Body of pancreas (tissue), 4 donors: ENCODE data around the gene DPH2. TPM values are rescaled to one million over a fixed set of nuclear protein-coding genes. Genes with fewer than 3 reads are reported as not detected.

Source experiments
- ATAC-seq: fragments of 150-250 bp; one replicate; pipeline ENCODE4 v1.9.1; 2016
- DNase-seq, 4 donors: peaks; one replicate each; pipeline ENCODE4 v3.0.0-alpha.2; 2019
- H3K27ac ChIP-seq, 4 donors: fragments of 200-600 bp; sonication (generic); 1 replicate in 3 of 4; 2 replicates in 1 of 4; pipeline versions ENCODE4 v1.5.1 to v1.6.1; 2016 to 2019; ENCODE audit warnings: mild to moderate bottlenecking in 1 of 4, mixed read lengths in 1 of 4, moderate library complexity in 1 of 4
- H3K27me3 ChIP-seq, 2 donors: fragments of 200-600 bp; sonication (generic); one replicate each; pipeline ENCODE4 v1.6.0; 2016; ENCODE audit warnings: mild to moderate bottlenecking in 1 of 2
- H3K36me3 ChIP-seq, 2 donors: fragments of 200-600 bp; sonication (generic); replicated peaks in 1 of 2; 2 replicates each; pipeline ENCODE4 v1.5.1; 2016; ENCODE audit warnings: low read depth in 2 of 2; ENCODE audit not compliant: insufficient read depth in 1 of 2
- H3K4me1 ChIP-seq: fragments of 200-600 bp; sonication (generic); one replicate; pipeline ENCODE4 v1.6.0; 2016
- H3K4me3 ChIP-seq, 2 donors: fragments of 200-600 bp; sonication (generic); 1 replicate in 1 of 2; 2 replicates in 1 of 2; pipeline ENCODE4 v1.5.1; 2016 to 2019
- H3K9me3 ChIP-seq, 3 donors: fragments of 200-600 bp; sonication (generic); 1 replicate in 2 of 3; 2 replicates in 1 of 3; pipeline ENCODE4 v1.5.1; 2016
- POLR2A ChIP-seq, 3 donors: fragments of 450-650 bp; IDR thresholded peaks; one replicate each; pipeline ENCODE4 v1.6.1; 2016; ENCODE audit warnings: antibody characterized with exemption in 3 of 3, mild to moderate bottlenecking in 2 of 3
- WGBS, 2 donors: methylation state at CpG; one replicate each; pipeline ENCODE4 v1.1.5; 2017; 5-methylcytosine and 5-hydroxymethylcytosine counted together
- intact Hi-C: fragments of 100-400 bp; cut with DNase I; formaldehyde crosslinking; loops from one replicate; pipeline ENCODE4 v1.15.1; 2023
- total RNA-seq, 2 donors: library from RNA; depleted of rRNA; stranded (reverse); fragments of >200 nt; gene quantifications; one replicate each; pipeline ENCODE4 v1.1.0, GENCODE V29; 2016
- TF ChIP-seq, protein P1 (sequence below), 7 experiments: fragments of 450-650 bp in 4 of 7; fragments of 200-600 bp in 3 of 7; sonication (generic) in 3 of 7; IDR thresholded peaks; one replicate each; pipeline ENCODE4 v1.5.1; 2016 to 2019; ENCODE audit warnings: antibody characterized with exemption in 7 of 7

Gene DPH2
- total RNA-seq, 2 donors from 2014 or later: 25.4 to 35.3 TPM

- Histone ChIP-seq H3K36me3 (no peaks in the 10 kb centered on the region), H3K27ac (no peak overlapping the region), H3K27me3 (no peaks in the 10 kb centered on the region), H3K4me3 (no peak overlapping the region), H3K4me1 (no peaks in the 10 kb centered on the region), H3K9me3 (no peaks in the 10 kb centered on the region)
- 88 to 92% methylated on average over 9 of the region's 9 CpGs for WGBS, 2 donors
- ATAC-seq (no peak), DNase-seq (no peak)
- TF ChIP-seq, protein P1, sequence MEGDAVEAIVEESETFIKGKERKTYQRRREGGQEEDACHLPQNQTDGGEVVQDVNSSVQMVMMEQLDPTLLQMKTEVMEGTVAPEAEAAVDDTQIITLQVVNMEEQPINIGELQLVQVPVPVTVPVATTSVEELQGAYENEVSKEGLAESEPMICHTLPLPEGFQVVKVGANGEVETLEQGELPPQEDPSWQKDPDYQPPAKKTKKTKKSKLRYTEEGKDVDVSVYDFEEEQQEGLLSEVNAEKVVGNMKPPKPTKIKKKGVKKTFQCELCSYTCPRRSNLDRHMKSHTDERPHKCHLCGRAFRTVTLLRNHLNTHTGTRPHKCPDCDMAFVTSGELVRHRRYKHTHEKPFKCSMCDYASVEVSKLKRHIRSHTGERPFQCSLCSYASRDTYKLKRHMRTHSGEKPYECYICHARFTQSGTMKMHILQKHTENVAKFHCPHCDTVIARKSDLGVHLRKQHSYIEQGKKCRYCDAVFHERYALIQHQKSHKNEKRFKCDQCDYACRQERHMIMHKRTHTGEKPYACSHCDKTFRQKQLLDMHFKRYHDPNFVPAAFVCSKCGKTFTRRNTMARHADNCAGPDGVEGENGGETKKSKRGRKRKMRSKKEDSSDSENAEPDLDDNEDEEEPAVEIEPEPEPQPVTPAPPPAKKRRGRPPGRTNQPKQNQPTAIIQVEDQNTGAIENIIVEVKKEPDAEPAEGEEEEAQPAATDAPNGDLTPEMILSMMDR (IDR thresholded peaks at IDR 0.05): no peak
- intact Hi-C loops: no loop called here
Observed at GRCh38 chr1:43958351-43959255, 11.2 kb upstream of the DPH2 start.

DNA sequence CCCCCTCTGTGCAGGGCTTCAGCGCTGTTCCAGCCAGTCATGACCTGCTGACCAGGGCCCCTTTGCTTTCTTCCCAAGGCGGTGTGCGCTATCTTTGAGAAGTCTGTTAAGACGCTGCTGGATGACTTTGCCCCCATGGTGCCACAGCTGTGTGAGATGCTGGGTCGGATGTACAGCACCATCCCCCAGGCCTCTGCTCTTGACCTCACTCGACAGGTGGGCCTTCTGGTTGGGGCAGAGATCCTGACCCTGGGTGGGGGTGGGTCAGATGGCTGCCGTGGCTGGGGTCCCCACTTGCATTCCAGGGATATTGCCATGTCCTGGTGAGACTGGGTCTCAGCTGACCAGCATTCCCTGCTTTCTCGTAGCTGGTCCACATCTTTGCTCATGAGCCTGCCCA is 9.0 kb upstream of the DPH2 start:
- no peak for ATAC-seq
- Histone ChIP-seq H3K4me1 (no peaks in the 10 kb centered on the region), H3K27ac (no peak overlapping the region), H3K36me3 (no peaks in the 10 kb centered on the region), H3K9me3 (no peaks in the 10 kb centered on the region), H3K4me3 (no peak overlapping the region), H3K27me3 (no peaks in the 10 kb centered on the region)
- 80 to 93% methylated on average over 7 to 8 of the region's 8 CpGs for WGBS, 2 donors
- TF ChIP-seq POLR2A (IDR thresholded peaks at IDR 0.05): no peak
- TF ChIP-seq, protein P1 (IDR thresholded peaks at IDR 0.05): no peak
- intact Hi-C loops: no loop called here
- no peak for DNase-seq

DNA sequence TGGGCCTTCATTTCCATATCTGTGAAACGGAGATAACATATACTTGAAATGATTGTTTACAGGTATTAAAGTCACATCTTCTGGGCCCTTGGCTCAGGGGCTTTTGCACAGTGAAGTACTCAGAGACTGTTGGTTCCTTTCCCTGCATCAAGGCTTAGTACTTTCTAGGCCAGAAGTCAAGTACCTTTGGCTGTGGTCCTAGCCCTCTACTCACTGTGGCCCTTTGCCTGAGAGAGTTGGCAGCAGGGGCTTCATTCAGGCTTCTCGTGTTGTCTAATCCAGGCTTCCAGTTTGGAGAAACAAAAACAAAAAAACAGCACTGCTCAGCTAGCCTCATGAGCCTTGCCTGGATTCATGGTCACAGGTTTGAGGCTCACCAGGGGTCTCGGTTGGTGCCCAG is 8.1 kb upstream of the DPH2 start:
- WGBS, 2 donors: 83 to 87% methylated on average over 3 of the region's 3 CpGs
- Histone ChIP-seq H3K36me3 (no peaks in the 10 kb centered on the region), H3K27ac (no peak overlapping the region), H3K4me1 (no peaks in the 10 kb centered on the region), H3K4me3 (no peak overlapping the region), H3K9me3 (no peaks in the 10 kb centered on the region), H3K27me3 (no peaks in the 10 kb centered on the region)
- no peak for ATAC-seq
- intact Hi-C loops: no loop called here
- TF ChIP-seq POLR2A (IDR thresholded peaks at IDR 0.05): no peak
- TF ChIP-seq, protein P1 (IDR thresholded peaks at IDR 0.05): no peak
- DNase-seq: no peak

GRCh38 chr1:43962324-43962723 is 7.5 kb upstream of the DPH2 start:
- Histone ChIP-seq H3K9me3 (no peaks in the 10 kb centered on the region), H3K27me3 (no peaks in the 10 kb centered on the region), H3K4me1 (no peaks in the 10 kb centered on the region), H3K4me3 (no peak overlapping the region), H3K27ac (no peak overlapping the region), H3K36me3 (no peaks in the 10 kb centered on the region)
- DNase-seq (no peak), ATAC-seq (no peak)
- no peak for TF ChIP-seq POLR2A (IDR thresholded peaks at IDR 0.05)
- TF ChIP-seq, protein P1 (IDR thresholded peaks at IDR 0.05): no peak
- WGBS, 2 donors: 92 to 94% methylated on average over 2 of the region's 2 CpGs
- intact Hi-C loops: no loop called here

DNA sequence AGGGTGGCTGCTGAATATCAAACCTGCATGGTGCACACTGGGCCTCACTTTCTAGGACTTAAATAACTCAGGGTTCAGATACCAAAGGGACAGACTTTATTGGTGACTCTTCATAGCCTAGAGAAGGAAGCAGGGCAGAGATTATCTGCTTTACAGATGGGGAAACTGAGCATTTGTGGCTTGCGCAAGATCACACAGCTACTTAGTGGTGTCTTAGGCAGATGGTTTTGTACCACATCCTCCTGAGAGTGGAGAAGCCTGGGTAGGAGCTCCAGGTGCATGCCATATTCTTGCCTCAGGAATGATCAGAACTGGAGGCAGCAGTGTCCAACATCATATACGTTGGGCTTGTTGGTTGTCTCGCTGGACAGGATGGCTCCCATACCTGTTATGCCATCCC is 6.8 kb upstream of the DPH2 start:
- intact Hi-C loops: no loop called here
- 88 to 100% methylated on average over 2 to 3 of the region's 3 CpGs for WGBS, 2 donors
- DNase-seq (no peak), ATAC-seq (no peak)
- no peaks in the 10 kb centered on the region for H3K27me3 ChIP-seq
- TF ChIP-seq, protein P1 (IDR thresholded peaks at IDR 0.05): no peak
- no peak for TF ChIP-seq POLR2A (IDR thresholded peaks at IDR 0.05)
- no peak overlapping the region for H3K4me3 ChIP-seq
- no peaks in the 10 kb centered on the region for H3K9me3 ChIP-seq
- H3K36me3 ChIP-seq: no peaks in the 10 kb centered on the region
- no peak overlapping the region for H3K27ac ChIP-seq
- no peaks in the 10 kb centered on the region for H3K4me1 ChIP-seq
